Fibroblast of pulmonary artery (primary cell): ENCODE results near the gene OLAH.

Source experiments
- DNase-seq: peaks from one replicate; pipeline ENCODE4 v3.0.0-alpha.2; 2010; ENCODE audit warnings: low read depth
- H3K4me3 ChIP-seq: replicated peaks from 2 replicates; pipeline ENCODE4 v1.5.1; 2011; ENCODE audit warnings: low read depth, mild to moderate bottlenecking, control low read depth, low read length, moderate library complexity
- CTCF ChIP-seq: IDR thresholded peaks from 2 replicates; pipeline ENCODE4 v1.5.1; 2011; ENCODE audit warnings: mild to moderate bottlenecking, control low read depth, low read length, inconsistent platforms; ENCODE audit errors: missing control alignments

Gene OLAH

DNA sequence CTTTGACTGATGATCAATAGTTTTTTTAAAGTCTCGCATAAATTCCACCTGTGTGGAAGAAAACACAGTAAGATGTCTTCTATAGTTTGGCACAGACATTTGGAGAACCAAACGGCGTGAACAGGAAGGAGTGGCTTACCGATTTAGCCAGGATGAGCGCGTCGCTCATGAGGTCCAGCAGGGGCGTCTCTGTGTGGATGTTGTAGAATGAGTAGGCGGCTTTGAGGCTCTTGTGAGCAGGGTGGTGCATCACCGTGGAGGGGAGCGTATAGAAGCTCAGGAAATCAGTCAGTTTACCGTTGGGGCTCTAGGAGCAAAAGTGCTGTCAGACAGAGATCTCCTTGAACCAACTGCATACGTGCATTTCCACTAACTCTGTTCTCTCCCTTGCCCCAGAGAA, 68.9 kb downstream of the OLAH start:
- no peak for TF ChIP-seq CTCF
- no peak for DNase-seq
- no peak overlapping the region for H3K4me3 ChIP-seq

GRCh38 chr10:15113766-15114165, 70.0 kb downstream of the OLAH start:
- no peak for TF ChIP-seq CTCF
- no peak overlapping the region for H3K4me3 ChIP-seq
- DNase-seq = no peak

GRCh38 chr10:15116225-15116624, 72.5 kb downstream of the OLAH start:
- no peak for DNase-seq
- no peak for TF ChIP-seq CTCF
- no peak overlapping the region for H3K4me3 ChIP-seq

DNA sequence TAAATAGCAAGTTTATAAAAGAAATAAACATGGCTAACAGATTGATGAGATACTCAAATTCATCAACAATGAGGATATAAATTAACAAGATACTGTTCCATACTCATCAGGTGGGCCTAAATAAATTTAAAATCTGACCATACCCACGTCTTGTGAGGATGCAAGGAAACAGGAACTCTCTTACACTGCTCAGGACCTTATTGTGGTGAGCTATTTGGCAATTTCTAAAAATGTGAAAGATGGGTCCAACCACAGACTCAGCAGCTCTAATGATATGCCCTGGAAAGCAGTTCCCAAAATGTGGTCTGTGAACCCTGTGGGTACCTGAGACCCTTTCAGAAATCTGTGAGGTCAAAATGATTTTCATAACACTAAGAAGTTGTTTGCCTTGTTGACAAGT, 74.9 kb downstream of the OLAH start:
- TF ChIP-seq CTCF = no peak
- no peak for DNase-seq
- H3K4me3 ChIP-seq = no peak overlapping the region

DNA sequence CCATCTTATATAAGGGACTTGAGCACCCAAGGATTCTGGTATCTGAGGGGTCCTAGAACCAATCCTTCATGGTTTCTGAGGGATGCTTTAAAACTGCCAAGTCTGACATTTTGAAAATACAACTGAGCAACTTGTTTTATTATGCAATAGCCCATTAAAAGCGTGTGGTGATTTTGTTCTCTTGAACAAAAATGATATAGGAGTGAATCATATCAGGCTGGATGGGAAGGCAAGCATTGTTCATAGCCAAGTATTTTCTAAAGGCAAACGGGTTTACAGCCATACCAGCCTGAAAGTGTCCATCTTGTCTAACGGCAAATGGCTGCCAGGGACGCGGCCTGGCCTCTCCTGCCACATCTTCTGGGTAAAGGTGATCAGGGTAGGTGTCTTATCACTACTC, 76.8 kb downstream of the OLAH start:
- DNase-seq = peak; percentile 79

DNA sequence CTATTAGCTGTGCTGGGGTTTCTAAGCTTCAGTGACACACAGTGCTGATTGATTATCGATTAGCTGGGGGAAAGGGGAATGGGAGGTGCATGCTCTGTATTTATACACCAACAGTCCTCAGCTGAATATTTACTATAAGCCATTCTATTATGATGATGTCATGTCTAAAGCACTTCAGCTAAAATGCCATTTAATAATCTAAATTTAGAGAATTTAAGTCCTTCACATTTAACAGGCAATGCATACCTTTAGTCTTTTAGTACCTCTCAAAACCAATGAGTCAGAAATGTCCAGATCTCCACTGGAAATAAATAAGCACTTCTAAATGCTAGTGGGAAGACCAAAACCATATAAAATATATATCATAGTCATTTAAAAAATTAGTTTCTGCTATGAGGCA, 78.0 kb downstream of the OLAH start:
- no peak overlapping the region for H3K4me3 ChIP-seq
- no peak for TF ChIP-seq CTCF
- no peak for DNase-seq

More for the DNA sequence above, 76.8 kb downstream of the OLAH start:
- no peak overlapping the region for H3K4me3 ChIP-seq
- TF ChIP-seq CTCF = no peak

- no peak for DNase-seq
- H3K4me3 ChIP-seq = no peak overlapping the region
- no peak for TF ChIP-seq CTCF
Observed at GRCh38 chr10:15122477-15123030, 78.8 kb downstream of the OLAH start.
